Activated CD4-positive, alpha-beta memory T cell treated with anti-CD3 and anti-CD28 coated beads, Interleukin-2, amount 10 ng/mL, durations not matched to agents 7 days and 5 days (primary cell): ENCODE measurements around the gene MEN1. TPM values are rescaled to one million over a fixed set of nuclear protein-coding genes. Genes with fewer than 3 reads are reported as not detected.

Experiments
- total RNA-seq, 2 experiments: library from RNA; stranded (reverse); gene quantifications; one replicate each; pipeline ENCODE4 v1.2.3, GENCODE V29; 2021

The MEN1 gene
- total RNA-seq, 2 experiments from 2014 or later: 32.5 to 33.4 TPM

Other genes with a start within 250 kb of the MEN1 start
- not detected for gene SLC22A12, start 219.3 kb downstream of the MEN1 start, total RNA-seq
- under 1 TPM in 1 of 2 experiments, not detected in 1; 0.08 TPM for gene NRXN2, start 87.4 kb downstream of the MEN1 start, total RNA-seq
- gene RASGRP2, start 66.4 kb downstream of the MEN1 start, total RNA-seq: 100 to 1,000 TPM; 179 to 183 TPM
- 1 to 10 TPM; 3.1 to 4.0 TPM for gene PYGM, start 50.6 kb downstream of the MEN1 start, total RNA-seq
- 100 to 1,000 TPM; 385 to 390 TPM for gene SF1, start 32.0 kb downstream of the MEN1 start, total RNA-seq
- gene MAP4K2, start 7.3 kb downstream of the MEN1 start, total RNA-seq: 10 to 100 TPM; 95.6 to 98.0 TPM
- gene CDC42BPG, start 34.1 kb upstream of the MEN1 start, total RNA-seq: under 1 TPM; 0.65 to 0.70 TPM
- gene EHD1, start 68.1 kb upstream of the MEN1 start, total RNA-seq: 100 to 1,000 TPM; 138 to 146 TPM
- gene ATG2A, start 106.7 kb upstream of the MEN1 start, total RNA-seq: 10 to 100 TPM; 37.4 to 40.7 TPM
- gene PPP2R5B, start 114.1 kb upstream of the MEN1 start, total RNA-seq: 10 to 100 TPM; 19.8 to 21.1 TPM
- not detected for gene GPHA2, start 125.3 kb upstream of the MEN1 start, total RNA-seq
- under 1 TPM; 0.15 to 0.33 TPM for gene MAJIN, start 161.6 kb upstream of the MEN1 start, total RNA-seq
- under 1 TPM; 0.30 to 0.53 TPM for gene BATF2, start 186.4 kb upstream of the MEN1 start, total RNA-seq
- gene ARL2, start 203.6 kb upstream of the MEN1 start, total RNA-seq: 10 to 100 TPM; 58.5 to 59.4 TPM
- 10 to 100 TPM; 24.3 to 24.6 TPM for gene SNX15, start 216.9 kb upstream of the MEN1 start, total RNA-seq
- gene SAC3D1, start 230.7 kb upstream of the MEN1 start, total RNA-seq: 10 to 100 TPM; 24.2 to 24.8 TPM
- gene NAALADL1, start 248.0 kb upstream of the MEN1 start, total RNA-seq: 10 to 100 TPM; 13.6 to 16.8 TPM